ENCODE data around the gene SCLY. TPM values are rescaled to one million over a fixed set of nuclear protein-coding genes. Genes with fewer than 3 reads are reported as not detected.
"Not testable (repeated sequence)": the region's sequence is repeated elsewhere in the genome, so short reads cannot be mapped to it uniquely, and the experiment has no call there.

SCLY gene
- polyA plus RNA-seq, 1 of the 3 experiments (the other 2 are of a cell fraction): 20.9 TPM

DNA sequence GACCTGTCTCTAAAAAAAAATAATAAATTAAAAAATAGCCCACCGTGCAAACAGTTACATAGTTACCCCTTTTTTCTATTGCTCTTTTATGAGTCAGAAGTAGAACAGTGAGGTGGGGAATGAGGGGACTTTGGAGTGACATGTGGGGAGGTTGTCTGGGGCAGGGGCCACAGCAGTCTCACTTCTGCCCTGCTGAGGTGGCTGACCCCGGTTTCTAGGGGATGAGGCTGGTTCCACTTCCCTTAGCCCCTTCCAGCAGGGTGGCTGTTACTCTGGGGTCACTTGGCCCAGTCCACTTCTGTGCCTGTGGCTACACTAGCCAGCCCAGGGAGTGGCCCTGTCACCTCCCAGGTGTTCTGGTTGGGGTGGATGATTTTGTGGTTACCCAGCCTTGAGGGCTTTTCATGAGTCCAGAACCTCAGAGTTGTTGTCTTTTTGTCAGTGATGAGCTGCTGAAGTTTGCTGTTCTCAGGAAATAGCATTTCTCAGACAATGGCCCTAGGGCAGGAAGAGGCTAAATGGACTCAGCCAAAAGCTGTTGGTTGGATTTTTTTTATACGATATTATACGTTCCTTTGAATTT lies 28.0 kb upstream of the SCLY start:
- TF ChIP-seq IRF3 (IDR thresholded peaks at IDR 0.05; ENCODE audit: low read depth, low read length) (no peak), GATA2 (CRISPR knock-in tag; IDR thresholded peaks at IDR 0.05) (no peak), PBX3 (IDR thresholded peaks at IDR 0.05) (no peak), JUND (IDR thresholded peaks at IDR 0.05) (no peak)
- CTCF ChIA-PET: interaction anchor here (0.8 to 1.0 kb wide), 2 partner anchors 10 to 225 kb away, joined by 3 to 4 read pairs; no protein-coding TSS in a partner anchor

GRCh38 chr2:238033991-238034390 lies 26.8 kb upstream of the SCLY start:
- H3K9ac ChIP-seq; H3K4me2 ChIP-seq; H3F3A ChIP-seq (replicated peaks; ENCODE audit: insufficient read depth); H3K9me2 ChIP-seq; H3K4me1 ChIP-seq (ENCODE audit: control insufficient read depth in 1 of 2, insufficient read depth in 2 of 2, low read depth in 1 of 2, low read length in 1 of 2); H3K27me3 ChIP-seq (ENCODE audit: insufficient read depth); DNase-seq; H3K9me3 ChIP-seq; H3K27ac ChIP-seq (ENCODE audit: low read depth in 2 of 2, low read length in 1 of 2); H4K20me1 ChIP-seq (ENCODE audit: insufficient read depth); H3K79me2 ChIP-seq (ENCODE audit: insufficient read depth); H2AFZ ChIP-seq (ENCODE audit: low read depth); POLR2A ChIA-PET; CTCF ChIA-PET; H3K4me3 ChIP-seq (ENCODE audit: low read depth in 2 of 2, low read length in 1 of 2): not testable (repeated sequence)
- WGBS (ENCODE audit: low lambda C conversion rate): 95% methylated on average over 9 of the region's 9 CpGs
- peaks cover 43 to 45% of the 10 kb centered on the region in 2 experiments for H3K36me3 ChIP-seq (replicated peaks in 1 of 2; ENCODE audit: control insufficient read depth in 1 of 2, insufficient read depth in 2 of 2, low read length in 1 of 2)

More for the DNA sequence above, 28.0 kb upstream of the SCLY start:
- H3K9me3 ChIP-seq: no peaks in the 10 kb centered on the region
- 73% methylated on average over 4 of the region's 4 CpGs for WGBS (ENCODE audit: low lambda C conversion rate)
- no peak overlapping the region for H3K4me2 ChIP-seq
- no peaks in the 10 kb centered on the region for H3K27me3 ChIP-seq (ENCODE audit: insufficient read depth)
- no peaks in the 10 kb centered on the region; a peak in 1 of 4 replicates for H3K4me1 ChIP-seq (ENCODE audit: control insufficient read depth in 1 of 2, insufficient read depth in 2 of 2, low read depth in 1 of 2, low read length in 1 of 2)
- POLR2A ChIA-PET: no interaction called here
- DNase-seq: no peak
- no peak overlapping the region for H3K4me3 ChIP-seq (ENCODE audit: low read depth in 2 of 2, low read length in 1 of 2)
- no peak overlapping the region for H2AFZ ChIP-seq (ENCODE audit: low read depth)
- no peak overlapping the region for H3K27ac ChIP-seq (ENCODE audit: low read depth in 2 of 2, low read length in 1 of 2)
- H3F3A ChIP-seq (replicated peaks; ENCODE audit: insufficient read depth): no peaks in the 10 kb centered on the region
- peaks cover 36 to 41% of the 10 kb centered on the region in 2 experiments for H3K36me3 ChIP-seq (replicated peaks in 1 of 2; ENCODE audit: control insufficient read depth in 1 of 2, insufficient read depth in 2 of 2, low read length in 1 of 2)
- no peaks in the 10 kb centered on the region for H4K20me1 ChIP-seq (ENCODE audit: insufficient read depth)
- no peaks in the 10 kb centered on the region for H3K79me2 ChIP-seq (ENCODE audit: insufficient read depth)
- no peaks in the 10 kb centered on the region for H3K9me2 ChIP-seq
- H3K9ac ChIP-seq: no peak overlapping the region

DNA sequence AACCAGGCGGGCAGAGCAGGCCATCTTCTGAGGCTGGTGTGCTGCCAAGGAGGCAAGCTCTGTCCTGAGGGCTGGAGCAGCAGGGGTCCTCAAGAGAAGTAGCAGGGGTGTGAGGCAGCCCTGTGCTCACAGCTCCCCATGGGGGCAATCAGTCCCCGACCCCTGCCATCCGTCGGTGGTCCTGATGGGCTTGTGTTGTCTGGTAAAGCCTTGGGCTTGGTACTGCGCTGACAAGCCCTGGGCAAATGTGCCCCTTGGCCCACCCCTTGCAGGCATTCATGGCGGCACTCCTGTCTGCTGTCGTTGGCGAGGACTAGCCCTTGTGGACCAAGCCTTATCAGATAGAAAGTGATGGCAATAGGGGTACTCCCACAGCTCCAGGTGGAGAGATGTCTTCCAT lies 22.6 kb upstream of the SCLY start:
- TF ChIP-seq MXI1 (IDR thresholded peaks at IDR 0.05; ENCODE audit: low read depth, low read length): no peak
- TF ChIP-seq ELF1 (IDR thresholded peaks at IDR 0.05): no peak
- no peak for TF ChIP-seq JUND (IDR thresholded peaks at IDR 0.05)
- no peak for TF ChIP-seq TCF12 (IDR thresholded peaks at IDR 0.05)
- no peak for TF ChIP-seq YY1 (IDR thresholded peaks at IDR 0.05; ENCODE audit: low read depth)
- TF ChIP-seq SIN3A (IDR thresholded peaks at IDR 0.05; ENCODE audit: borderline replicate concordance, low read depth, low read length): no peak
- no peak for TF ChIP-seq NRF1 (IDR thresholded peaks at IDR 0.05; ENCODE audit: low read depth, low read length)
- no peak overlapping the region for H3K4me3 ChIP-seq (ENCODE audit: low read depth in 2 of 2, low read length in 1 of 2)
- 100% methylated on average over 1 of the region's 8 CpGs for WGBS (ENCODE audit: low lambda C conversion rate)
- no peaks in the 10 kb centered on the region for H3F3A ChIP-seq (replicated peaks; ENCODE audit: insufficient read depth)
- H3K79me2 ChIP-seq (ENCODE audit: insufficient read depth): no peaks in the 10 kb centered on the region
- no peak overlapping the region for H3K27ac ChIP-seq (ENCODE audit: low read depth in 2 of 2, low read length in 1 of 2)
- no peaks in the 10 kb centered on the region for H3K27me3 ChIP-seq (ENCODE audit: insufficient read depth)
- peaks cover 36 to 61% of the 10 kb centered on the region in 2 experiments for H3K36me3 ChIP-seq (replicated peaks in 1 of 2; ENCODE audit: control insufficient read depth in 1 of 2, insufficient read depth in 2 of 2, low read length in 1 of 2)
- no peak overlapping the region for H3K4me2 ChIP-seq
- ChIA-PET POLR2A (no interaction called here), CTCF (no interaction called here)
- no peaks in the 10 kb centered on the region for H3K9me3 ChIP-seq
- no peak for DNase-seq
- H3K4me1 ChIP-seq (ENCODE audit: control insufficient read depth in 1 of 2, insufficient read depth in 2 of 2, low read depth in 1 of 2, low read length in 1 of 2): no peaks in the 10 kb centered on the region; a peak in 2 of 4 replicates
- H4K20me1 ChIP-seq (ENCODE audit: insufficient read depth): no peaks in the 10 kb centered on the region
- H3K9ac ChIP-seq: no peak overlapping the region
- no peak overlapping the region for H2AFZ ChIP-seq (ENCODE audit: low read depth)
- no peaks in the 10 kb centered on the region for H3K9me2 ChIP-seq

Data from SK-N-SH (cell line).